NCI-H2171 (cell line): ENCODE results near the gene DCUN1D1.

Experiments
- DNase-seq: peaks from one replicate; lab custom pipeline; 2025; lab: John Stamatoyannopoulos, UW

Gene DCUN1D1

DNA sequence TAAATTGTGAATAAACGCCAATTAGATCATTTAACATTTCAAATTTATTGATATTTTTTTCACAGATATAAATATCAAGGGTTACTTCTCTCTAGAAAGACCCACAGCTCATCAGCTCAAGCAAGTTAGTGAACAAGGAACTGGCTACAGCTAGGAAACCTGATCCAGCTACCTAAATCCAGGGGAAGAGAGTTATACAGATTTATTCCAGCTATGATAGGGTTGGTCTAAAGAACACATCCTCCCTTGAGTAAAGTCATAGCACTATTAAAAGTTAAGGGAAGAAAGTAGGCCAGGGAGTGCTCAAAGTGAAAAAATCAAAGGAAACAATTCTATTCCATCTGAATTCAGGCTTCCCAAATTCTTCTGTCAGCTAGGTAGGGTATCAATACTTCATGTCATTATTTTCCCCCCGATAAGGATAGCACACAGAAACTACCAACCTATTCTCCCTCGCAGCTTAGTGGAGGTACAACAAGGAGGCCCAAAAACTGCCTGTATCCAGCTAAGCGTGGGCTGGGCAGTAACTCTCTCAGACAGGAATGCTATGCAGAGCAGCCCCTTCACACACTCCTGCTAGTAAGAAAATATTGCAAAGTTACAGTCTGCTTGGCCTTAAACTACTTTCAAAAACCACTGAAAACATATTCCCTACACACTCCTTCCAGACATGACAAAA is 44.0 kb downstream of the DCUN1D1 start:
- DNase-seq, result no peak

DNA sequence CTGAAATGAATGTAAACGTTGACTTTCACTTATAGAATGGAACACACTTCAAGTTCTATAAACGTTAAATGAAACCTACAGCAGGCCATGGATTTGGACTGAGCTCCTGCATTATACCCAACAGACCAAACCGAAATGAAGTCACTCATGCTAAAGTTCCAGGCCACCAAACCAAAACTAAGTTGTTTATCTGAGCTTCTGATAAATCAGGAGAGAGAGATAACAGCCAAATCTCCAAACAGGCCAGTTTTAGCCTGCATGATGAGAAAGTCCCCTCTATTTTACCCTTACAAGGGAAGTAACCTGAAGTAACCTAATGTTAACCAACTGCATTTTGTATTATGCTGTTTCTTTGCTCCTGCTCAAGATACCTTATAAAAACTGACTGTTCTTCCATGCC is 44.5 kb downstream of the DCUN1D1 start:
- DNase-seq, result no peak

DNA sequence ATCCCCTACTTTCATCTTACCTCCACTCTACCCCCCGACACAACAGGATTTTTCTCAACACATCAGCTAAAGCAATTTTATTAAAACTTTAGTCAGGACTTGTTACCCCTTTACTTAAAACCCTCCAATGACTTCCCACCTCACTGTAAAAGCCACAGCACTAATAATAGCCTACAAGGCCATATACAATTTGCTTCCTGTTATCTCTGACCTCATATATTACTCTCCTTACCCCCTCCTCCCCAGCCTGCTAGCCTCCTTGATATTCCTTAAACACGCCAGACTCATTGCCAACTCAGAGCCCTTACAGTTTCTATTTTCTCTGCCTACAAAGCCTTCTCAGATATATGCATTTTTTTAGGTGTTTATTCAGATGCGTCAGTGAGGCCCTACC is 54.4 kb downstream of the DCUN1D1 start:
- no peak for DNase-seq

GRCh38 chr3:182925330-182925943 is 54.9 kb downstream of the DCUN1D1 start:
- no peak for DNase-seq

DNA sequence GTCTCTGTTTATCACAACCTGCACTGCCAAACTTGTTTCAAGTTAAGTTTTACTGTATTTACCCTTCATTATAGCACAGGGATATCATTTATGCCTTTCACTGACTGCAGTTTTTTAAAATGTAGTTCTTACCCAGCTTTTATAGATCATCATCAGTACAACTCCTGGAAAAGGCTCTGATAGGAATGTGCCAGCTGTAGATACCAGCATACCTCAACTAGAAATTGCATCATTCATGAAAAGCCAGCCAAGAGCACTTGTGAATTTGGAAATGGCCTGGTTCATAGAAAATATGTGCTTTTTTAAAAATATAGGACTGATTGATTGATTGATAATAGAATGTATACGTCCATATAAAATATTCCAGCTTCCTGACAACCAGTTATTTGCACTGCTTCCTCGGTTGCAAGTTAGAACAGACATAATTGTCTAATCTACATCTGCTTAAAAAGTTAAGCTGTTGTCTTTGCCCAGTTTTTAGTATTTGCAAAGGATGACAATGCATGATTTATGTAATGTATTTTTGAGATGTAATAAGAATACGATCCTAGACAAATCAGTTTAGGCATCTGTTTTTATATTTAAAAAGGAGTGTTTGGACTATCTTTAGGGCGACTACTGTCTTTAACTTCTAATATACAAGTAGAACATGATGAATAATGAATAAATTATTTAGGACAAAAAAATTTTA is 58.5 kb downstream of the DCUN1D1 start:
- no peak for DNase-seq

DNA sequence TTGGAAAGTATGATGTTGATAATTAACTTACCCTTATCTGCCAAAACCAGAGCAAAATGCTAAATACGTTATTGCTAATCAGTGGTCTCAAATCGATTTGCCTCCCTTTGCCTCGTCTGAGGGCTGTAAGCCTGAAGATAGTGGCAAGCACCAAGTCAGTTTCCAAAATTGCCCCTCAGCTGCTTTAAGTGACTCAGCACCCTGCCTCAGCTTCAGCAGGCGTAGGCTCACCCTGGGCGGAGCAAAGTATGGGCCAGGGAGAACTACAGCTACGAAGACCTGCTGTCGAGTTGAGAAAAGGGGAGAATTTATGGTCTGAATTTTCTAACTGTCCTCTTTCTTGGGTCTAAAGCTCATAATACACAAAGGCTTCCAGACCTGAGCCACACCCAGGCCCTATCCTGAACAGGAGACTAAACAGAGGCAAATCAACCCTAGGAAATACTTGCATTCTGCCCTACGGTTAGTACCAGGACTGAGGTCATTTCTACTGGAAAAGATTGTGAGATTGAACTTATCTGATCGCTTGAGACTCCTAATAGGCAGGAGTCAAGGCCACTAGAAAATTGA is 59.7 kb downstream of the DCUN1D1 start:
- DNase-seq, result no peak

DNA sequence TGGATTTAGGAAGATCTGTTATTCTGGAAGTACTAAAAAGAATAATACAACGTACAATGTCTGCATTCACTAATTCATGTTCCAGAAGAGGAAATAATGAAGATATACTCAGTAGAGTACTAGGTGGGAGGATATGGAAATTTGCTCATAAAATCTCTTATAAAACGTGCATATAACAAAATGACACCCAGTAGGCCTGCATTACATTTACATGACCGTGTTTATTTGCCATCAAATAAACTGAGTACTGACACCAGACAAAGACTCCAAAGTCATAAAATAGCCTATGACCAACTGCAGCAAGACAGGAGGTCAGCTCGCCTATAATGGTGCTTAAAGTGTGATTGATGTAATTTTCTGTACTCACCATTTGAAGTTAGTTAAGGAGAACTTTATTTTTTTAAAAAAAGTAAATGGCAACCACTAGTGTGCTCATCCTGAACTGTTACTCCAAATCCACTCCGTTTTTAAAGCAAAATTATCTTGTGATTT is 60.4 kb downstream of the DCUN1D1 start:
- no peak for DNase-seq

GRCh38 chr3:182917134-182917533 is 63.2 kb downstream of the DCUN1D1 start:
- no peak for DNase-seq

DNA sequence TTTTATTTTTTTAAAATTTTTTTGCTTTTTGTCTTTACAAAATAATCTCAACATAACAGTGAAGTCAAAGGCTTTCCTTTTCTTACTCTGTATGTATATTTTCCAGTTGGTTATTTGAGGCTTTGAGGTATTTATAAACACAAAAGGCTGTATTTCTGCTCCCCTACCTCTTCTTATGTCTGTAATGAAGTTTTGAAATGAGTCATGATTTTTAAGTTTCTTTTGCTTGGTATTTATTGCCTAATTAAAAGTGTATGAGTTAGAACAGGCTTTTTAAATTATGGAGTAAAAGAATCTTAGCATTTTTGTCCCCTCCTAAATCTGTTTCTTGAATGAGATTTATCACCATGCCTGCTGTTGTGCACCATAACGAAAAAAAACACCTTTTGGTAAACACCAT is 66.0 kb downstream of the DCUN1D1 start:
- DNase-seq, result no peak

DNA sequence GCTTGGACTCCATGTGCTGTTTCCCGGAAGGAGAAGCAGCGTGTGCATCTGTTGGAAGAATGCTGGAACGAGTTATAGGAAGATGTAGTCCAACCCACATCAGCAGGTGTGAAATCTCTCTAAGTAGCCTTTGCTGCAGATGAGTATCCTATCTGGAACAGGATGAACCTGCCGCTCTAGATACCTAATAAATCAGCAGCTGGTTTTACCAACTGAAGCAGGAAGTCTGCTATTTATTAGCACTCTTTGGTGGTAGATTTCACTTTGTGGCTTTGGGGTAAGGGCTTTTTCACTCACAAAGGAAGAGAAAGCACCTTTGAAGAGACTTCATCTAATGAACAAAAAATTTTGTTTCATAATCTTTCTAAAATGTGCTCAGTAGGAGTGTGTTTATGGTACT is 66.4 kb downstream of the DCUN1D1 start:
- no peak for DNase-seq

DNA sequence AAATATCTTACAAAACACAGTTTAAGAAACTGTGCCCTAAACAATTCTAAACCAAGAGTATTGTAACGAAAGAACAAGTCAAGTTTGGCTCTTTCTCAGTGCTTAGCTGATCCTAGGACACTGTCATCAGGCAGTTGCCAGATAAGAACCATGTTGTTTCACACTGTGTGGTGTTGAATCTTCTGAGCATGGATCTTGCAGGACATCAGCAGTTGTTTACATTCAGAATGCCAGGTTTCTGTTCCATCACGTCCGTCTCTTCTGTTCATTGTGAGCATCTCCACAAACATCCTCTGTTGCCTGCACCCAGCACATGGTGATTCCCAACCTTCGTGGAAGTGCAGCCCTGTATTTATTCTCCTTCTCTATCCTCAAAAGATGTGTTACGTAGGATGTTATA is 67.9 kb downstream of the DCUN1D1 start:
- DNase-seq, result no peak

- no peak for DNase-seq
These were observed 68.6 kb downstream of the DCUN1D1 start for GRCh38 chr3:182911782-182912111.

GRCh38 chr3:182910936-182911781 is 69.2 kb downstream of the DCUN1D1 start:
- no peak for DNase-seq

DNA sequence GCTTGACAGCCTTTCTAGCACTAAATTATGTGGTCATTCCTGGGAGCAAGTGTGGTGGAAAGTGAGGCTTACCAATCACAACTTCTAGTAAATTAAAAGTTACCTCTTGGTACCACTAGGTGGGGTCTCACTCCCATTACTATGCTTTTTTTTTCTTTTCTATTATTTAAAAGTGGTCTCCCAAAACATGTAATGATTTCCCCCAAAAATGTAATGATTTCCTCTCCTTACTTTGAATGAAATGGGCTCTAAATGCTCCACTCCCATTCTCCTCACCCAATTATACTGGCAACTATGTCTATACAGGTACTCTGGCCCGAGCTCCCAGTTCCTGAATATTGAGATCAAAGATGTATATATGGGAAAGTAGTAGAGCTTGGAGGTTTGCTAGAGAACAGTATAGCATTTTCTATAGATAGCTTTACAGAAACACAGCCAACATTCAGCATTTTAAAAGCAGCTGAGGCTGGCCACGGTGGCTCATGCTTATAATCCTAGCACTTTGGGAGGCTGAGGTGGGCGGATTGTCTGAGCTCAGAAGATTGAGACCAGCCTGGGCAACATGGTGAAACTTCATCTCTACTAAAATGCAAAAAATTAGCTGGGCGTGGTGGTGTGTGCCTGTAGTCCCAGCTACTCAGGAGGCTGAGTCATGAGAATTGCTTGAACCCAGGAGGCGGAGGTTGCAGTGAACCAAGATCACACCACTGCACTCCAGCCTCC is 70.9 kb downstream of the DCUN1D1 start:
- no peak for DNase-seq

- DNase-seq, result no peak
These were observed 71.9 kb downstream of the DCUN1D1 start for GRCh38 chr3:182908471-182908870.

GRCh38 chr3:182906036-182906435 is 74.3 kb downstream of the DCUN1D1 start:
- no peak for DNase-seq

DNA sequence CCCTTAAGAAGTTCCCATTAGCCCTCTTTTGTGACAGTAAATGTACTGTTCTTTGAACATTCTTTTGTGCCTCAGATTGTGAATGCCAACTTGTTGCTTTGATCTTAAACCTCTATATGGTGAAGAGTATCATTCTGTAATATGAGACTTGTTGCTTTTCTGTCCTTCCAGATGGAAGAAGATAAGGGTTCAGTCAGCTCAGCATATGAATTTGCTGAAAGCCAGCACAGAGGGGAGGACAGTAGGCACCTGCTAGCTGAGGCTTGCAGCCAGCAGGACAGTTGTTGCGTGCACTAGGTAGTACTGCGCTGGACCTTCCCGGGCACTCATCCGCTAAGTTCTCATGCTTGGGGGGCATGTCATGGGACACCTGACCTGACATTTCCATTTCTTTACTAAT is 74.7 kb downstream of the DCUN1D1 start:
- DNase-seq, result no peak

- no peak for DNase-seq
These were observed 76.2 kb downstream of the DCUN1D1 start for GRCh38 chr3:182904164-182904563.

DNA sequence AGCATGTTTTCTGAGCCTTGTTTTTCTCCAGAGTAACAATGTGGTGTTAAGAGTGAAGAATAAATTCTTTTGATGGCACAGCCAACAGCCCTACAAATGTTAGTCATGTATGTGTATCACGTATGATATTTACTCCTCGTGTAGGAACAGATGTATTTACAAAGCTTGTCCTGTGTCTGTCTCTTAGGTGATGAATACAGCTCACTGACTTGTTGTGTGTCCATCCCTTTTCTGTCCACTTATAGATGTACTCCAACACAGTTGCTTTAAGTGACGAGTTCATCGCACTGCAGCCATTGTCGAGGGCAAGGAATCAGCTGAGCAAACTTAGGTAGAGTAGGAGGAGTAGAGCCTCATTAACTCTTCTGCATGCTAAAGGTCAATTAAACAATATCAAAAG is 78.1 kb downstream of the DCUN1D1 start:
- no peak for DNase-seq

DNA sequence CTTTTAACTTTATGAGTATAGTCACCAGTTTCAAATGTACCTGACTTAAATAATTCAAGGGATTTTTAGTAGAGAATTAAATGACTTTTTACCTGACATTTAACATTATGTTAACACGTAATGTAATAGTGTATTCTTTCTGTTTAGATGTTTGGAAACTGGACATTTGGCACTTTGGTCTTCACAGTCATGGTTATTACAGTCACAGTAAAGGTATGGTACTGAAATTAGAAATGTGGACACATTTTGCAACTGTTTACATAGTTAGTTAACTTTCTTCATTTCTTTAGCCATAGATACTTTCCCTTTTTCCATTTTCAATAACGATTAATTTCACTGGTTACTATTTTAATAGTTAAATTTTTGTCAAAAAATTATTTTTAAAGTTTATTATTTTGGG is 83.8 kb downstream of the DCUN1D1 start:
- DNase-seq, result no peak

- DNase-seq, result no peak
These were observed 84.7 kb downstream of the DCUN1D1 start for GRCh38 chr3:182895513-182896112.
